ENCODE data around the gene MCM5. TPM values are rescaled to one million over a fixed set of nuclear protein-coding genes. Genes with fewer than 3 reads are reported as not detected.

The MCM5 gene
- total RNA-seq, 1 experiment from 2014 or later, result 194 TPM

GRCh38 chr22:35394810-35395563 is 5.0 kb upstream of the MCM5 start:
- ChIA-PET RAD21 (ENCODE audit: low non-redundant PET in 1 of 2, low total read pairs in 2 of 2, uncharacterized antibody in 2 of 2, unreplicated experiment in 2 of 2) (no interaction called here), CTCF (no interaction called here), POLR2A (interaction anchor here (0.7 kb wide), 1 partner anchor 815 kb away, joined by 4 read pairs; no protein-coding TSS in a partner anchor)
- Histone ChIP-seq H4K20me1 (ENCODE audit: insufficient read depth) (no peaks in the 10 kb centered on the region), H3K4me2 (ENCODE audit: low read length) (no peak overlapping the region), H3K27ac (ENCODE audit: low read depth, low read length) (no peak overlapping the region), H3K79me2 (ENCODE audit: insufficient read depth, low read length) (no peaks in the 10 kb centered on the region; the same call in 1 of the 2 replicates), H3K9me2 (ENCODE audit: insufficient read depth) (no peaks in the 10 kb centered on the region), H3K27me3 (ENCODE audit: insufficient read depth, low read length) (no peaks in the 10 kb centered on the region), H2AFZ (ENCODE audit: low read depth, low read length, poor library complexity, severe bottlenecking) (no peak overlapping the region), H3K4me3 (replicated peaks in 1 of 2; ENCODE audit: low read depth in 1 of 2, low read length in 2 of 2) (no peak overlapping the region), H3K9ac (ENCODE audit: low read length) (no peak overlapping the region), H3K9me3 (ENCODE audit: control insufficient read depth in 1 of 2, insufficient read depth in 1 of 2, low read depth in 1 of 2, low read length in 2 of 2) (no peaks in the 10 kb centered on the region), H3K36me3 (ENCODE audit: control insufficient read depth in 1 of 2, insufficient read depth in 2 of 2, low read length in 2 of 2) (peaks cover 3 to 17% of the 10 kb centered on the region in 2 experiments; a peak in 3 of 4 replicates), H3K4me1 (ENCODE audit: control insufficient read depth in 1 of 2, insufficient read depth in 2 of 2, low read length in 2 of 2) (peaks cover 9 to 14% of the 10 kb centered on the region in 2 experiments; a peak in 3 of 4 replicates)
- ATAC-seq (no peak), DNase-seq (ENCODE audit: low read depth, low spot score) (no peak)
- BruUV-seq (replicated peaks), result no TSS peak
- intact Hi-C loops (cut with micrococcal nuclease), result no loop called here
- TF ChIP-seq TCF7L2 (IDR thresholded peaks at IDR 0.05; ENCODE audit: borderline replicate concordance, extremely low read depth, insufficient read depth, insufficient read length) (no peak), POLR2AphosphoS5 (IDR thresholded peaks at IDR 0.05; ENCODE audit: low read depth, low read length) (no peak), JUND (IDR thresholded peaks at IDR 0.05) (no peak), SIN3A (IDR thresholded peaks at IDR 0.05; ENCODE audit: low read depth) (no peak), REST (IDR thresholded peaks at IDR 0.05; ENCODE audit: low read depth) (no peak), ZBTB33 (IDR thresholded peaks at IDR 0.05; ENCODE audit: extremely low read depth, insufficient replicate concordance, low read length) (no peak), FOSL1 (IDR thresholded peaks at IDR 0.05; ENCODE audit: low read depth) (no peak), SP1 (IDR thresholded peaks at IDR 0.05; ENCODE audit: low read depth) (no peak), RAD21 (IDR thresholded peaks at IDR 0.05; ENCODE audit: low read depth) (no peak), CTCF (IDR thresholded peaks at IDR 0.05 in 2 of 3, conservative IDR thresholded peaks at IDR 0.05 in 1 of 3; ENCODE audit: borderline replicate concordance in 1 of 3, insufficient read depth in 1 of 3, low read depth in 2 of 3, low read length in 2 of 3) (no peak), CEBPB (IDR thresholded peaks at IDR 0.05; ENCODE audit: low read depth) (no peak), EZH2phosphoT487 (IDR thresholded peaks at IDR 0.05; ENCODE audit: borderline replicate concordance) (no peak), CBX3 (IDR thresholded peaks at IDR 0.05; ENCODE audit: low read depth) (no peak)

All from HCT116 (cell line).